NCI-H510A (cell line): ENCODE results near the gene MMUT.
"Not testable (repeated sequence)": the region's sequence is repeated elsewhere in the genome, so short reads cannot be mapped to it uniquely, and the experiment has no call there.

Source experiments
- DNase-seq: peaks from one replicate; lab custom pipeline; 2025; lab: John Stamatoyannopoulos, UW

The MMUT gene

GRCh38 chr6:49462927-49463611 is at the start of gene MMUT, which contains the start of gene CENPQ:
Gene MMUT (minus strand): TSS chr6:49463253. CDS start chr6:49459466, 3,787 bp downstream.
Gene CENPQ (plus strand): TSS chr6:49463370. CDS start chr6:49470177, 6,807 bp downstream.
- peak; percentile 95 for DNase-seq

DNA sequence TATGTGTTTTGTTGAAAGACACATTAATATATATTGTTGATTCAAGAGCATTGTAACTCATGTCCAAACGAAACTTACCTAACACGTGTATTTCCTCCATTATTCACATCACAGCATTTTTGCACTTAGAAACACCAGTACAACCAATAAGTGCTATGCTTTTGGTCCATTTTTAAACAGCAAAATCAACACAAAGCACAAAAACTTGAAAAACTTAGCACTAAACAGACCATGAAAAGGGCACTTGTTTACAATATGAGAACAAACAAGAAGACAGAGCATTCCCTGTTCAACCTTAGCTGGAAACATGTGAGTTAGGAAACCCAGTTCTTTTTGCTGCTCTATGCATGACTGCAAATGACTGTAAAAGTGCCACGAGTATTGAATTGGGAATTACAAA is 46.3 kb upstream of the MMUT start:
- no peak for DNase-seq

DNA sequence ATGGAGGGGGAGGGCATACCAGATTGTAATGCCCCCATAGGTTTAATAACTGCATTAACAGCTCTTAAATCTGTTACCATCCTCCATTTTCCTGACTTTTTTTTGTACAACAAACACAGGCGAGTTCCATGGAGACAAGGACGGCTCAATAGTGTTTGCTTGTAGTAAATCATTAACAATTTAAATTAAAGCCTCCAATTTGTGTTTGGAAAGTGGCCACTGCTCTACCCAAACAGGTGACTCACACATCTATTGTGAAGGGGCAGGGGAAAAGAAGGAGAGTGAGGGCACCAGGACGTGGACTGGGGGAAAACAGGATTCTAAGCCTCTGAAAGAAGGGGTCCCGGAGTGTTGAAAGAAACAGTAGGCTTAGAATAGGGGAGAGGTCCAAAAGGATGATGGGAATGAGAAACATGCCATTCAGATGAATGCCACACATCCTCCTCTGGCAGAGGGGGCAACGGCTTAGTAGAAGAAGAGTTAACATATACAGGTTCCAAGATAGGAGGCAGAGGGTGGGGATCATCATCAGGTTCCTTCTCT is 43.6 kb upstream of the MMUT start:
- no peak for DNase-seq

GRCh38 chr6:49504666-49505065 is 41.6 kb upstream of the MMUT start:
- no peak for DNase-seq

DNA sequence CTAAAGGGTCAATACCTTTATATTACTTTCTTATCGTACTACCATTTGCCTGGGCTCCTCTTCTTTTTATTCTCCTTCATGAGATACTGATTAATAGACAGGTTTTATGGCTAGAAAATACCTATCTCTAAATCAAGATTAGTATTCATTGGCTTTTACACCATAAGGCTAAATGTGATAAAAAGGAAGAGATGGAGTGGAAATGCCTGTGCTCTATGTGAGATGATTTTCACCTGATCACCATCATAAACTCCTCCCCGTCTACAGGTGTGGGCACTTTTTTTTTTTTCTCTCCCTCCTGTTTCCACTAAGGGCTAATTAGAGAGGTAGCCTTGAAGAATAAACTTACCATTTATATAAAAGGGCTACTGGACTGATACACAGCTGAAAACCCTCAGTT is 36.6 kb upstream of the MMUT start, which contains the start of gene GLYATL3:
Gene GLYATL3 (plus strand): TSS at position 301 of the 400 bp plus-strand sequence. CDS start 12,068 bp downstream, outside the sequence.
- no peak for DNase-seq

- DNase-seq = no peak
These were observed 36.1 kb upstream of the MMUT start for GRCh38 chr6:49499126-49499525.

- no peak for DNase-seq
These were observed 34.3 kb upstream of the MMUT start for GRCh38 chr6:49497304-49497703.

DNA sequence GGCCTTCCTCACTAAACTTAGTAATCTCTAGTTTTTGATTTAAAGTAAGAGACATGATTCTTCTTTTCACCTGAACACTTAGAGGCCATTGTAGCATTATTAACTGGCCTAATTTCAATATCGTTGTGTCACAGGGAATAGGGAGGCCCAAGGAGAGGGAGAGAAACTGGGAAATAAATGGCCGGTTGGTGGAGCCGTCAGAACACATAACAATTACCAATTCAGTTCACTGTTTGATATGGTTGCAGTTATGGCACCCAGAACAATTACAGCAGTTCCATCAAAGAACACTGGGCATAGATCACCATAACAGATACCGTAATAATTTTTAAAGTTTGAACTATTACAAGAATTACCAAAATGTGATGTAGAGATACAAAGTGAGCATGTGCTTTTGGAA is 27.6 kb upstream of the MMUT start:
- no peak for DNase-seq

DNA sequence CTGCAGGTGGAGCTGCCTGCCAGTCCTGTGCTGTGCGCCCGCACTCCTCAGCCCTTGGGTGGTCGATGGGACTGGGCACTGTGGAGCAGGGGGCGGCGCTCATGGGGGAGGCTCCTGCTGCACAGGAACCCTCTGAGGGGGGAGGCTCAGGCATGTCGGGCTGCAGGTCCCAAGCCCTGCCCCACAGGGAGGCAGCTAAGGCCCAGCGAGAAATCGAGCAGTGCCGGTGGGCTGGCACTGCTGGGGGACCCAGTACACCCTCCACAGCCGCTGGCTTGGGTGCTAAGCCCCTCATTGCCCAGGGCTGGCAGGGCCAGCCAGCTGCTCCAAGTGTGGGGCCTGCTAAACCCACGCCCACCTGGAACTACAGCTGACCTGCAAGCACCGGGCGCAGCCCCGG is 20.3 kb upstream of the MMUT start:
- not testable (repeated sequence) for DNase-seq

- not testable (repeated sequence) for DNase-seq
These were observed 18.8 kb upstream of the MMUT start for GRCh38 chr6:49481846-49482245.

GRCh38 chr6:49479308-49479970 is 16.4 kb upstream of the MMUT start:
- no peak for DNase-seq

- DNase-seq = not testable (repeated sequence)
These were observed 13.5 kb upstream of the MMUT start for GRCh38 chr6:49476564-49476963.

- no peak for DNase-seq
These were observed 5.0 kb upstream of the MMUT start for GRCh38 chr6:49468042-49468441.

DNA sequence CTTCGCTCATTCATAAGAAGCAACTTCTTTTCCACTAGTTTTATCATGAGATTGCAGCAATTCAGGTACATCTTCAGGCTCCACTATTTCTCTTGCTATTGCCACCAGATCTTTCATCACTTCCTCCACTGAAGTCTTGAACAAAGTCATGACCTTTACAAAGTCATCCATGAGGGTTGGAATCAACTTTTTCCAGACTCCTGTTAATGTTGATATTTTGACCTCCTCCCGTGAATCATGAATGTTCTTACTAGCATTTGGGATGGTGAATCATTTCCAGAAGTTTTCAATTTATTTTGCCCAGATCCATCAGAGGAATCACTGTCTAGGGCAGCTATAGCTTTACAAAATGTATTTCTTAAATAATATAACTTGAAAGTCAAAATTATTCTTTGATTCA is 1.6 kb upstream of the MMUT start:
- DNase-seq = no peak

GRCh38 chr6:49463612-49463967 is 537 bp upstream of the MMUT start:
- DNase-seq = no peak

DNA sequence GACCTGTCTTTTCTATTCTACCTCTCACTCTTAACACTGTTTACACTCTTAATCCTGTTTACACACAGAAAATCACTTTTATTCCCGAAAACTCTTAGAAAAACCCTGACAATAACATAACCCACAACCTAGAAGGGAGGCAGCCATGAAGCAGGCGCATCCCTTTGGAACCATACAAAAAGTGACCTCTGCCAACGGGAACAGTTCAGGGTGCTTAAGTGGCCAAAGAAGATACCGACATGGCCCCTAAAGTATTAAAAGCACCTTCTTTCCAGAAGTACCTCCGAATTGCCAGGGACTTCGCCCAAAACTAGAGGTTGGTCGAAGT is 490 bp downstream of the MMUT start:
- DNase-seq = no peak

- no peak for DNase-seq
These were observed 982 bp downstream of the MMUT start for GRCh38 chr6:49462071-49462470.

DNA sequence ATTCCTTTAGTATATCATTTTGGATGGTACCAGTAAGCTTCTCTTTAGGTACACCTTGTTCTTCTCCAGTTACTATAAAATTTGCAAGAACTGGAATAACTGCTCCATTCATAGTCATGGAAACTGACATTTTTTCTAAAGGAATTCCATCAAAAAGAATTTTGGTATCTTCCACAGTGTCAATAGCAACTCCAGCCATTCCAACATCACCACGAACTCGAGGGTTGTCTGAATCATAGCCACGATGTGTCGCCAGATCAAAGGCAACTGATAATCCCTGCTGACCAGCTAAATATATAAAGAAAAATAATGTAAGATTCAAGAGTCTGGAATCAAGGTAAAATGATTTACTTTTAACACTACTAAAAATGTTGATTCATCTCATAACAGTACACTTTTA is 5.3 kb downstream of the MMUT start:
- no peak for DNase-seq

GRCh38 chr6:49454787-49455709 is 8.0 kb downstream of the MMUT start:
- no peak for DNase-seq

- peak; percentile 5 for DNase-seq
These were observed 9.8 kb downstream of the MMUT start for GRCh38 chr6:49453221-49453620.

- DNase-seq = no peak
These were observed 32.2 kb downstream of the MMUT start for GRCh38 chr6:49430866-49431265.

- DNase-seq = no peak
These were observed 32.9 kb downstream of the MMUT start for GRCh38 chr6:49430187-49430586.
